BJ (cell line): Measurements from ENCODE around the gene ATXN1. TPM values are rescaled to one million over a fixed set of nuclear protein-coding genes. Genes with fewer than 3 reads are reported as not detected.

ENCODE experiments used
- CTCF ChIA-PET: fragments of 350-600 bp; formaldehyde crosslinking; extraction: SDS; loops from one replicate; lab custom pipeline; 2021; ENCODE audit warnings: antibody characterized with exemption, inconsistent platforms; lab: Yijun Ruan, JAX
- POLR2A ChIA-PET: fragments of 300-600 bp; sonication (Branson Sonifier 250); formaldehyde crosslinking; extraction: SDS; loops from one replicate; lab custom pipeline; 2021; ENCODE audit warnings: antibody characterized with exemption; lab: Charles Lee
- DNase-seq: peaks from one replicate; pipeline ENCODE4 v3.0.0-alpha.2; 2011; ENCODE audit warnings: low read depth
- H3K27me3 ChIP-seq: 2 replicates; pipeline ENCODE4 v1.6.0; 2011; ENCODE audit warnings: low read length; ENCODE audit not compliant: control insufficient read depth, insufficient read depth
- H3K36me3 ChIP-seq: 2 replicates; pipeline ENCODE4 v1.5.1; 2011; ENCODE audit warnings: low read length; ENCODE audit not compliant: control insufficient read depth, insufficient read depth
- H3K4me3 ChIP-seq: 2 replicates; pipeline ENCODE4 v1.5.1; 2011; ENCODE audit warnings: low read depth, mild to moderate bottlenecking, control low read depth, low read length
- CTCF ChIP-seq: IDR thresholded peaks from 2 replicates; pipeline ENCODE4 v1.5.1; 2011; ENCODE audit warnings: low read depth, mild to moderate bottlenecking, control low read depth, inconsistent platforms, low read length, moderate library complexity; ENCODE audit not compliant: insufficient read depth
- polyA plus RNA-seq: library from polyadenylated mRNA; depleted of rRNA; stranded (reverse); fragments of >200 nt; gene quantifications from 2 replicates; pipeline ENCODE4 v1.2.3, GENCODE V29; 2011

The ATXN1 gene
- polyA plus RNA-seq, 1 experiment: 60.2 TPM

GRCh38 chr6:16318538-16318937, 442.7 kb downstream of the ATXN1 start:
- H3K27me3 ChIP-seq: no peaks in the 10 kb centered on the region
- H3K4me3 ChIP-seq: no peak overlapping the region
- CTCF ChIA-PET: interaction anchor here (0.6 to 9.1 kb wide), 7 partner anchors 15 to 775 kb away, joined by 3 to 70 read pairs (median 4); no protein-coding TSS in a partner anchor
- POLR2A ChIA-PET: no interaction called here
- TF ChIP-seq CTCF: no peak
- no peaks in the 10 kb centered on the region for H3K36me3 ChIP-seq
- DNase-seq: peak; percentile 71

- H3K4me3 ChIP-seq: no peak overlapping the region
- ChIA-PET POLR2A (no interaction called here), CTCF (interaction anchor here (0.6 to 9.1 kb wide), 15 partner anchors 8 to 237 kb away, joined by 3 to 70 read pairs (median 3); no protein-coding TSS in a partner anchor)
- TF ChIP-seq CTCF: peak; percentile 85
- H3K27me3 ChIP-seq: no peaks in the 10 kb centered on the region
- no peak for DNase-seq
- no peaks in the 10 kb centered on the region; the same call in 1 of the 2 replicates for H3K36me3 ChIP-seq
Measured at GRCh38 chr6:16316741-16317251, 444.5 kb downstream of the ATXN1 start.

- Histone ChIP-seq H3K36me3 (no peaks in the 10 kb centered on the region; the same call in 1 of the 2 replicates), H3K4me3 (no peak overlapping the region), H3K27me3 (no peaks in the 10 kb centered on the region)
- no peak for DNase-seq
- no peak for TF ChIP-seq CTCF
- ChIA-PET CTCF (interaction anchor here (1.1 to 1.8 kb wide), 2 partner anchors 20 to 28 kb away, joined by 3 to 6 read pairs; no protein-coding TSS in a partner anchor), POLR2A (no interaction called here)
Measured at GRCh38 chr6:16314296-16314695, 447.0 kb downstream of the ATXN1 start.

GRCh38 chr6:16313732-16314131, 447.5 kb downstream of the ATXN1 start:
- no peak for TF ChIP-seq CTCF
- Histone ChIP-seq H3K36me3 (no peaks in the 10 kb centered on the region; the same call in 1 of the 2 replicates), H3K27me3 (no peaks in the 10 kb centered on the region), H3K4me3 (no peak overlapping the region)
- ChIA-PET POLR2A (no interaction called here), CTCF (interaction anchor here (1.1 to 1.8 kb wide), 2 partner anchors 19 to 28 kb away, joined by 3 to 6 read pairs; no protein-coding TSS in a partner anchor)
- no peak for DNase-seq

GRCh38 chr6:16311763-16312162, 449.5 kb downstream of the ATXN1 start:
- no peak for TF ChIP-seq CTCF
- no peak for DNase-seq
- peaks cover 4% of the 10 kb centered on the region for H3K36me3 ChIP-seq
- no peaks in the 10 kb centered on the region for H3K27me3 ChIP-seq
- H3K4me3 ChIP-seq: no peak overlapping the region
- ChIA-PET POLR2A (no interaction called here), CTCF (no interaction called here)
